Sigmoid colon (tissue), 7 donors: ENCODE results near the gene C1orf122. TPM values are rescaled to one million over a fixed set of nuclear protein-coding genes. Genes with fewer than 3 reads are reported as not detected.

Source experiments
- DNase-seq: peaks from one replicate; pipeline ENCODE4 v3.0.0-alpha.2; 2019
- H3K27ac ChIP-seq, 4 donors: fragments of 200-600 bp; sonication (generic); one replicate each; pipeline ENCODE4 v1.5.1; 2016 to 2019; ENCODE audit warnings: mild to moderate bottlenecking in 1 of 4
- H3K27me3 ChIP-seq, 3 donors: fragments of 200-600 bp; sonication (generic); one replicate each; pipeline ENCODE4 v1.5.1; 2019; ENCODE audit warnings: mild to moderate bottlenecking in 1 of 3
- H3K36me3 ChIP-seq, 4 donors: fragments of 200-600 bp; sonication (generic); one replicate each; pipeline ENCODE4 v1.5.1; 2016 to 2019
- H3K4me1 ChIP-seq, 4 donors: fragments of 200-600 bp; sonication (generic); one replicate each; pipeline ENCODE4 v1.5.1; 2017 to 2019
- H3K4me3 ChIP-seq, 4 donors: fragments of 200-600 bp; sonication (generic); one replicate each; pipeline ENCODE4 v1.5.1; 2017 to 2019; ENCODE audit warnings: mild to moderate bottlenecking in 2 of 4, moderate library complexity in 1 of 4
- H3K9me3 ChIP-seq, 4 donors: fragments of 200-600 bp in 3 of 4; sonication (generic) in 3 of 4; one replicate each; pipeline versions ENCODE4 v1.5.1 to v1.6.1; 2013 to 2019
- EP300 ChIP-seq, 4 donors: sonication (generic); formaldehyde crosslinking; IDR thresholded peaks; one replicate each; pipeline ENCODE4 v1.6.1; 2017; ENCODE audit warnings: antibody characterized with exemption in 4 of 4
- POLR2A ChIP-seq, 2 donors: fragments of 450-650 bp; IDR thresholded peaks; one replicate each; pipeline ENCODE4 v1.6.1; 2016; ENCODE audit warnings: antibody characterized with exemption in 2 of 2, mild to moderate bottlenecking in 2 of 2, moderate library complexity in 2 of 2
- POLR2AphosphoS5 ChIP-seq, 4 donors: sonication (generic); formaldehyde crosslinking; IDR thresholded peaks; one replicate each; pipeline ENCODE4 v1.6.1; 2017; ENCODE audit warnings: antibody characterized with exemption in 4 of 4
- WGBS, 2 donors: extraction: QIAGEN DNeasy Blood & Tissue Kit; methylation state at CpG; one replicate each; pipeline ENCODE4 v1.1.7; 2013; 5-methylcytosine and 5-hydroxymethylcytosine counted together
- intact Hi-C: fragments of 100-400 bp; cut with DNase I; formaldehyde crosslinking; loops from one replicate; pipeline ENCODE4 v1.15.1; 2023
- polyA plus RNA-seq, 3 donors: library from polyadenylated mRNA; stranded (reverse); fragments of 200-250 nt; gene quantifications; one replicate each; pipeline ENCODE4 v1.2.3, GENCODE V29; 2013
- total RNA-seq, 4 donors: library from RNA; depleted of rRNA; stranded (reverse); fragments of >200 nt; gene quantifications; one replicate each; pipeline ENCODE4 v1.1.0, GENCODE V29; 2016
- TF ChIP-seq, protein P1 (sequence below), 4 experiments: fragments of 450-650 bp in 3 of 4; fragments of 200-600 bp in 1 of 4; IDR thresholded peaks; one replicate each; pipeline ENCODE4 v1.5.1; 2016 to 2019; ENCODE audit warnings: antibody characterized with exemption in 4 of 4, mild to moderate bottlenecking in 3 of 4, moderate library complexity in 2 of 4
- donor health status: healthy with polysubstance abuse.
- donor health status: Bipolar disorder and iron deficiency.
- donor health status: healthy.

C1orf122 gene
- total and polyA plus RNA-seq, 7 donors = 43.2 to 105 (median 61.9) TPM

- intact Hi-C loops = no loop called here
- Histone ChIP-seq H3K27me3 (peaks cover 23 to 94% (median 48%) of the 10 kb centered on the region in 3 donors), H3K27ac (no peak overlapping the region), H3K4me3 (no peak overlapping the region), H3K9me3 (no peaks in the 10 kb centered on the region), H3K4me1 (no peaks in the 10 kb centered on the region), H3K36me3 (no peaks in the 10 kb centered on the region)
- TF ChIP-seq, protein P1, sequence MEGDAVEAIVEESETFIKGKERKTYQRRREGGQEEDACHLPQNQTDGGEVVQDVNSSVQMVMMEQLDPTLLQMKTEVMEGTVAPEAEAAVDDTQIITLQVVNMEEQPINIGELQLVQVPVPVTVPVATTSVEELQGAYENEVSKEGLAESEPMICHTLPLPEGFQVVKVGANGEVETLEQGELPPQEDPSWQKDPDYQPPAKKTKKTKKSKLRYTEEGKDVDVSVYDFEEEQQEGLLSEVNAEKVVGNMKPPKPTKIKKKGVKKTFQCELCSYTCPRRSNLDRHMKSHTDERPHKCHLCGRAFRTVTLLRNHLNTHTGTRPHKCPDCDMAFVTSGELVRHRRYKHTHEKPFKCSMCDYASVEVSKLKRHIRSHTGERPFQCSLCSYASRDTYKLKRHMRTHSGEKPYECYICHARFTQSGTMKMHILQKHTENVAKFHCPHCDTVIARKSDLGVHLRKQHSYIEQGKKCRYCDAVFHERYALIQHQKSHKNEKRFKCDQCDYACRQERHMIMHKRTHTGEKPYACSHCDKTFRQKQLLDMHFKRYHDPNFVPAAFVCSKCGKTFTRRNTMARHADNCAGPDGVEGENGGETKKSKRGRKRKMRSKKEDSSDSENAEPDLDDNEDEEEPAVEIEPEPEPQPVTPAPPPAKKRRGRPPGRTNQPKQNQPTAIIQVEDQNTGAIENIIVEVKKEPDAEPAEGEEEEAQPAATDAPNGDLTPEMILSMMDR (IDR thresholded peaks at IDR 0.05) = no peak
- no peak for TF ChIP-seq EP300 (IDR thresholded peaks at IDR 0.05)
- TF ChIP-seq POLR2AphosphoS5 (IDR thresholded peaks at IDR 0.05) = no peak
- no peak for TF ChIP-seq POLR2A (IDR thresholded peaks at IDR 0.05)
- 28 to 38% methylated on average over 25 of the region's 25 CpGs for WGBS, 2 donors
- DNase-seq = no peak
Observed at GRCh38 chr1:37763791-37764413, 43.7 kb upstream of the C1orf122 start.

GRCh38 chr1:37764414-37764825 lies 43.2 kb upstream of the C1orf122 start:
- 7 to 17% methylated on average over 29 of the region's 29 CpGs for WGBS, 2 donors
- no peak for DNase-seq
- Histone ChIP-seq H3K9me3 (no peaks in the 10 kb centered on the region), H3K4me3 (no peak overlapping the region), H3K4me1 (no peaks in the 10 kb centered on the region), H3K27ac (no peak overlapping the region), H3K36me3 (no peaks in the 10 kb centered on the region), H3K27me3 (peaks cover 23 to 91% (median 48%) of the 10 kb centered on the region in 3 donors)
- intact Hi-C loops = no loop called here
- TF ChIP-seq POLR2A (IDR thresholded peaks at IDR 0.05) (no peak), POLR2AphosphoS5 (IDR thresholded peaks at IDR 0.05) (no peak), EP300 (IDR thresholded peaks at IDR 0.05) (no peak)
- TF ChIP-seq, protein P1 (IDR thresholded peaks at IDR 0.05) = no peak

DNA sequence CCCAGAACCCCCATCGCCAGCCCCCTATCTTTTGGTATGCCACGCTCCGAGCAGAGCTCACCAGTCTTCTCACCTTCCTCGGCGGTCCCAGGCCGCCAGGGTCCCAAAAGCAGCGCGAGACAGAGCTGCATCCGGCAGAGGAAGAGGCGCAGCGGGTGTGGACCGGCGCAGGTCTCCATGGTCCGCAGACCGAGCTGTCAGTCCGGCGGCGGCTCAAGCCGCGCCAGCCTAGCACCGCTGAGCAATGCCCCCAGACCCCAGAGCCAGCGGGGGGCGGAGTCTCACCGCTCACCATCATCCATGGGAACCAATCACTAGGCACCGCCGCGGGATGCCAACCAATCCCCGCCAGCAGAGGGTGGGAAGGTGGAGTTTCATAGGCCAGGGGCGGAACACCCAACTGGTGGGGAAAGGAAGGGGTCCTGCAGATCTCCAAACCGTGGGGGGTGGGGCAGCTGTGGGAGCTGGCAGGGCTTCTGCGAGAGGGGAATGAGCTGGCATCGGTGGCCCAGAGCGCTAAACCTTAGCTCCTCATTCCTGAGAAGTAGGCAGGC lies 42.6 kb upstream of the C1orf122 start, which contains the start of gene EPHA10:
Gene EPHA10, minus strand, starts transcription at position 233 of the 554 bp plus-strand sequence. Its CDS starts 54 bp downstream, at position 179.
- no peak for DNase-seq
- Histone ChIP-seq H3K27ac (no peak within 1 kb of the TSS), H3K4me1 (no peaks in the 10 kb centered on the region), H3K27me3 (peaks cover 23 to 86% (median 48%) of the 10 kb centered on the region in 3 donors), H3K4me3 (no peak within 1 kb of the TSS), H3K36me3 (no peaks in the 10 kb centered on the region), H3K9me3 (no peaks in the 10 kb centered on the region)
- 7 to 20% methylated on average over 33 of the region's 33 CpGs for WGBS, 2 donors
- TF ChIP-seq POLR2AphosphoS5 (IDR thresholded peaks at IDR 0.05) (no peak), POLR2A (IDR thresholded peaks at IDR 0.05) (no peak), EP300 (IDR thresholded peaks at IDR 0.05) (no peak)
- TF ChIP-seq, protein P1 (IDR thresholded peaks at IDR 0.05) = no peak
- intact Hi-C loops = no loop called here

- intact Hi-C loops = no loop called here
- no peak for DNase-seq
- 5 to 10% methylated on average over 27 of the region's 27 CpGs for WGBS, 2 donors
- TF ChIP-seq POLR2AphosphoS5 (IDR thresholded peaks at IDR 0.05) = no peak
- TF ChIP-seq, protein P1 (IDR thresholded peaks at IDR 0.05) = no peak
- TF ChIP-seq EP300 (IDR thresholded peaks at IDR 0.05) = no peak
- no peak for TF ChIP-seq POLR2A (IDR thresholded peaks at IDR 0.05)
- Histone ChIP-seq H3K4me3 (no peak overlapping the region), H3K4me1 (no peaks in the 10 kb centered on the region), H3K9me3 (no peaks in the 10 kb centered on the region), H3K27me3 (peaks cover 23 to 91% (median 48%) of the 10 kb centered on the region in 3 donors), H3K27ac (no peak overlapping the region), H3K36me3 (no peaks in the 10 kb centered on the region)
Observed at GRCh38 chr1:37765916-37766664, 41.5 kb upstream of the C1orf122 start.
